ENCODE data around the gene TRPC1. TPM values are rescaled to one million over a fixed set of nuclear protein-coding genes. Genes with fewer than 3 reads are reported as not detected.

The TRPC1 gene
- total RNA-seq, 1 experiment from 2014 or later, result 18.6 TPM

DNA sequence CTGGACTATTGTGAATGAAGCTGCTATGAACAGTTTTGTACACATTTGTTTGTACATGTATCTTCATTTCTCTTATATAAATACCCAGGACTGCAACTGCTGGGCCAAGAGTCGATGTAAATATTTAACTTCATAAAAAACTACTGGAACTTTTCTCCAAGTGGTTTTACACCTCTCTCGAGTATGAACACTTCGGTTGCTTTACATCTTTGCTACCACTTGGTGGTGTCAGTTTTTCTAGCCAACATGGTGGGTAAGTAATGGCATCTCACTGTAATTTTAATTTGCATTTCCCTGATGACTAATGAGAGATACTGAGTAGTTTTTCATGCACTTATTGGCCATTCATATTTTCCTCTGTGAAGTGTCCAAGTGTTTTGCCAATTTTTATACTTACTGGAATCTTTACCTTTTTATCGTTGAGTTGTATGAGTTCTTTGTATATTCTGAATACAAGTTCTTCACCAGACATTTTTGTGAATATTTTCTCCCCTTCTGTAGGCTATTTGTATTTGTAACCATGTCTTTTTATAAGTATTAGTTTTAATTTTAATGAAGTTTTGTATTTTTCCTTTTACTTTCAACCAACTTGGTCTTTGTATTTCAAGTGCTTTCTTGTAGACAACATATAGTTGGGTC lies 120.6 kb downstream of the TRPC1 start:
- H3K23me2 ChIP-seq (ENCODE audit: insufficient read length, low read depth, low read length, poor library complexity, severe bottlenecking), result no peaks in the 10 kb centered on the region
- no peak overlapping the region for H3K27ac ChIP-seq (ENCODE audit: insufficient read length, low read depth, low read length)

More for the DNA sequence above, 120.6 kb downstream of the TRPC1 start:
- Histone ChIP-seq H3T11ph (ENCODE audit: low read length) (no peak overlapping the region), H3K79me1 (ENCODE audit: insufficient read depth, low read depth, low read length, poor library complexity, severe bottlenecking) (no peaks in the 10 kb centered on the region), H4K5ac (ENCODE audit: insufficient read length, low read depth, low read length) (no peak overlapping the region), H2BK5ac (ENCODE audit: insufficient read length, low read length) (no peak overlapping the region), H3K18ac (ENCODE audit: insufficient read length, low read depth, low read length) (no peak overlapping the region), H3K14ac (ENCODE audit: insufficient read depth, low read length) (no peak overlapping the region), H2AK5ac (ENCODE audit: insufficient read length, low read length) (no peak overlapping the region), H3K9me3 (ENCODE audit: control insufficient read depth, low read depth, low read length) (no peaks in the 10 kb centered on the region), H4K8ac (replicated peaks; ENCODE audit: insufficient read length, low read depth, low read length) (no peak overlapping the region), H3K9ac (ENCODE audit: extremely low read depth, insufficient read length, low read length) (no peak overlapping the region), H3K23ac (ENCODE audit: insufficient read length, low read depth, low read length) (no peak overlapping the region), H2BK20ac (ENCODE audit: low read depth, low read length, poor library complexity, severe bottlenecking) (no peak overlapping the region), H2BK15ac (ENCODE audit: low read depth, low read length) (no peak overlapping the region), H3K56ac (ENCODE audit: insufficient read length, low read depth, low read length) (no peak overlapping the region), H3K79me2 (ENCODE audit: insufficient read depth, low read length) (no peaks in the 10 kb centered on the region), H3K27me3 (ENCODE audit: insufficient read depth, low read length) (no peaks in the 10 kb centered on the region), H2BK120ac (ENCODE audit: low read depth, low read length, poor library complexity, severe bottlenecking) (no peak overlapping the region), H4K20me1 (ENCODE audit: control insufficient read depth, insufficient read depth, insufficient read length) (no peaks in the 10 kb centered on the region), H3K4me2 (ENCODE audit: insufficient read depth, insufficient read length, low read length) (no peak overlapping the region), H4K91ac (ENCODE audit: insufficient read length, low read depth, low read length) (no peak overlapping the region), H2AFZ (ENCODE audit: low read length) (no peak overlapping the region), H3K4ac (ENCODE audit: low read depth, low read length) (no peak overlapping the region), H3K4me1 (ENCODE audit: insufficient read depth, low read length) (no peaks in the 10 kb centered on the region), H2BK12ac (ENCODE audit: insufficient read length, low read depth, low read length) (no peak overlapping the region)
- TF ChIP-seq, protein P1, sequence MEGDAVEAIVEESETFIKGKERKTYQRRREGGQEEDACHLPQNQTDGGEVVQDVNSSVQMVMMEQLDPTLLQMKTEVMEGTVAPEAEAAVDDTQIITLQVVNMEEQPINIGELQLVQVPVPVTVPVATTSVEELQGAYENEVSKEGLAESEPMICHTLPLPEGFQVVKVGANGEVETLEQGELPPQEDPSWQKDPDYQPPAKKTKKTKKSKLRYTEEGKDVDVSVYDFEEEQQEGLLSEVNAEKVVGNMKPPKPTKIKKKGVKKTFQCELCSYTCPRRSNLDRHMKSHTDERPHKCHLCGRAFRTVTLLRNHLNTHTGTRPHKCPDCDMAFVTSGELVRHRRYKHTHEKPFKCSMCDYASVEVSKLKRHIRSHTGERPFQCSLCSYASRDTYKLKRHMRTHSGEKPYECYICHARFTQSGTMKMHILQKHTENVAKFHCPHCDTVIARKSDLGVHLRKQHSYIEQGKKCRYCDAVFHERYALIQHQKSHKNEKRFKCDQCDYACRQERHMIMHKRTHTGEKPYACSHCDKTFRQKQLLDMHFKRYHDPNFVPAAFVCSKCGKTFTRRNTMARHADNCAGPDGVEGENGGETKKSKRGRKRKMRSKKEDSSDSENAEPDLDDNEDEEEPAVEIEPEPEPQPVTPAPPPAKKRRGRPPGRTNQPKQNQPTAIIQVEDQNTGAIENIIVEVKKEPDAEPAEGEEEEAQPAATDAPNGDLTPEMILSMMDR (conservative IDR thresholded peaks at IDR 0.05), result peak; percentile 68
- no peak overlapping the region for H3K4me3 Mint-ChIP-seq
- DNase-seq, result no peak
- peaks cover 7 to 8% of the 10 kb centered on the region in 2 experiments; a peak in 3 of 4 replicates for H3K4me1 Mint-ChIP-seq
- H3K36me3 Mint-ChIP-seq (ENCODE audit: insufficient read depth in 1 of 3, low read depth in 3 of 3), result peaks cover 3 to 6% (median 5%) of the 10 kb centered on the region in 3 experiments; a peak in 4 of 7 replicates
- no CpG with 5 or more reads among the region's 4 CpGs for WGBS (ENCODE audit: extremely low coverage, insufficient read length, low lambda C conversion rate)
- no peaks in the 10 kb centered on the region for H3K9me3 Mint-ChIP-seq
- no peaks in the 10 kb centered on the region for H3K27me3 Mint-ChIP-seq (ENCODE audit: low read depth)
- H3K27ac Mint-ChIP-seq, result no peak overlapping the region
